ENCODE data around the gene TNNI2. TPM values are rescaled to one million over a fixed set of nuclear protein-coding genes. Genes with fewer than 3 reads are reported as not detected.

The TNNI2 gene
- polyA plus RNA-seq, 1 donor (not counting 4 experiments of a cell fraction or from before 2014, with no cell fraction given): 10.7 TPM

- dilution Hi-C loops (cut with MboI; ENCODE audit: extremely low pct_ligation_motif_present, low sequenced_read_pairs): no loop called here
- Histone ChIP-seq H3K9ac (ENCODE audit: control insufficient read depth, extremely low read depth, insufficient read depth, low read length) (no peak overlapping the region), H3K27me3 (ENCODE audit: control insufficient read depth, extremely low read depth, insufficient read depth, low read length) (no peaks in the 10 kb centered on the region), H3K27ac (ENCODE audit: control insufficient read depth, insufficient read depth, low read length) (no peak overlapping the region), H3K4me1 (ENCODE audit: control insufficient read depth, extremely low read depth, insufficient read depth, low read length) (peaks cover 18% of the 10 kb centered on the region), H3K79me2 (ENCODE audit: control insufficient read depth, insufficient read depth, low read length) (no peaks in the 10 kb centered on the region), H3K4me3 (ENCODE audit: control insufficient read depth in 2 of 3, extremely low read depth in 1 of 3, insufficient read depth in 2 of 3, low read depth in 1 of 3, low read length in 3 of 3) (no peak overlapping the region), H3K36me3 (ENCODE audit: control insufficient read depth in 2 of 2, extremely low read depth in 1 of 2, insufficient read depth in 2 of 2, low read length in 2 of 2) (no peaks in the 10 kb centered on the region), H3K9me3 (ENCODE audit: control insufficient read depth, low read depth, low read length) (peaks cover 7% of the 10 kb centered on the region), H4K20me1 (ENCODE audit: control insufficient read depth, extremely low read depth, insufficient read depth, low read length) (no peaks in the 10 kb centered on the region), H3K4me2 (ENCODE audit: control insufficient read depth, extremely low read depth, insufficient read depth, low read depth, low read length) (no peak overlapping the region), H3K9me1 (ENCODE audit: control insufficient read depth, extremely low read depth, insufficient read depth, low read length) (no peaks in the 10 kb centered on the region), H2AFZ (ENCODE audit: control insufficient read depth, low read length) (no peak overlapping the region)
- DNase-seq (ENCODE audit: low read depth, low spot score) (no peak), FAIRE-seq (no peak)
- TF ChIP-seq CTCF (optimal IDR thresholded peaks at IDR 0.05 in 1 of 3, IDR thresholded peaks at IDR 0.05 in 1 of 3, conservative IDR thresholded peaks at IDR 0.05 in 1 of 3; ENCODE audit: extremely low read depth in 1 of 3, insufficient read depth in 2 of 3, low read length in 3 of 3): no peak
- no peak for TF ChIP-seq EZH2 (IDR thresholded peaks at IDR 0.05; ENCODE audit: low read length)
These were observed 21.8 kb upstream of the TNNI2 start for GRCh38 chr11:1817000-1817399.

- no peak overlapping the region for H3K4me2 ChIP-seq (ENCODE audit: control insufficient read depth, extremely low read depth, insufficient read depth, low read depth, low read length)
- no peak overlapping the region for H3K4me3 ChIP-seq (ENCODE audit: control insufficient read depth in 2 of 3, extremely low read depth in 1 of 3, insufficient read depth in 2 of 3, low read depth in 1 of 3, low read length in 3 of 3)
- no peaks in the 10 kb centered on the region for H3K79me2 ChIP-seq (ENCODE audit: control insufficient read depth, insufficient read depth, low read length)
- no peak overlapping the region for H3K27ac ChIP-seq (ENCODE audit: control insufficient read depth, insufficient read depth, low read length)
- H3K9ac ChIP-seq (ENCODE audit: control insufficient read depth, extremely low read depth, insufficient read depth, low read length): no peak overlapping the region
- dilution Hi-C loops (cut with MboI; ENCODE audit: extremely low pct_ligation_motif_present, low sequenced_read_pairs): no loop called here
- no peak for TF ChIP-seq EZH2 (IDR thresholded peaks at IDR 0.05; ENCODE audit: low read length)
- no peak for TF ChIP-seq CTCF (optimal IDR thresholded peaks at IDR 0.05 in 1 of 3, IDR thresholded peaks at IDR 0.05 in 1 of 3, conservative IDR thresholded peaks at IDR 0.05 in 1 of 3; ENCODE audit: extremely low read depth in 1 of 3, insufficient read depth in 2 of 3, low read length in 3 of 3)
- H3K36me3 ChIP-seq (ENCODE audit: control insufficient read depth in 2 of 2, extremely low read depth in 1 of 2, insufficient read depth in 2 of 2, low read length in 2 of 2): no peaks in the 10 kb centered on the region
- H3K27me3 ChIP-seq (ENCODE audit: control insufficient read depth, extremely low read depth, insufficient read depth, low read length): no peaks in the 10 kb centered on the region
- H3K9me3 ChIP-seq (ENCODE audit: control insufficient read depth, low read depth, low read length): peaks cover 7% of the 10 kb centered on the region
- H3K9me1 ChIP-seq (ENCODE audit: control insufficient read depth, extremely low read depth, insufficient read depth, low read length): no peaks in the 10 kb centered on the region
- H3K4me1 ChIP-seq (ENCODE audit: control insufficient read depth, extremely low read depth, insufficient read depth, low read length): peaks cover 18% of the 10 kb centered on the region
- H4K20me1 ChIP-seq (ENCODE audit: control insufficient read depth, extremely low read depth, insufficient read depth, low read length): no peaks in the 10 kb centered on the region
- no peak for DNase-seq (ENCODE audit: low read depth, low spot score)
- no peak for FAIRE-seq
- H2AFZ ChIP-seq (ENCODE audit: control insufficient read depth, low read length): no peak overlapping the region
These were observed 21.3 kb upstream of the TNNI2 start for GRCh38 chr11:1817511-1817910.
